ENCODE measurements around the gene CPN1.
"Not testable (repeated sequence)": the region's sequence is repeated elsewhere in the genome, so short reads cannot be mapped to it uniquely, and the experiment has no call there.

Gene CPN1

DNA sequence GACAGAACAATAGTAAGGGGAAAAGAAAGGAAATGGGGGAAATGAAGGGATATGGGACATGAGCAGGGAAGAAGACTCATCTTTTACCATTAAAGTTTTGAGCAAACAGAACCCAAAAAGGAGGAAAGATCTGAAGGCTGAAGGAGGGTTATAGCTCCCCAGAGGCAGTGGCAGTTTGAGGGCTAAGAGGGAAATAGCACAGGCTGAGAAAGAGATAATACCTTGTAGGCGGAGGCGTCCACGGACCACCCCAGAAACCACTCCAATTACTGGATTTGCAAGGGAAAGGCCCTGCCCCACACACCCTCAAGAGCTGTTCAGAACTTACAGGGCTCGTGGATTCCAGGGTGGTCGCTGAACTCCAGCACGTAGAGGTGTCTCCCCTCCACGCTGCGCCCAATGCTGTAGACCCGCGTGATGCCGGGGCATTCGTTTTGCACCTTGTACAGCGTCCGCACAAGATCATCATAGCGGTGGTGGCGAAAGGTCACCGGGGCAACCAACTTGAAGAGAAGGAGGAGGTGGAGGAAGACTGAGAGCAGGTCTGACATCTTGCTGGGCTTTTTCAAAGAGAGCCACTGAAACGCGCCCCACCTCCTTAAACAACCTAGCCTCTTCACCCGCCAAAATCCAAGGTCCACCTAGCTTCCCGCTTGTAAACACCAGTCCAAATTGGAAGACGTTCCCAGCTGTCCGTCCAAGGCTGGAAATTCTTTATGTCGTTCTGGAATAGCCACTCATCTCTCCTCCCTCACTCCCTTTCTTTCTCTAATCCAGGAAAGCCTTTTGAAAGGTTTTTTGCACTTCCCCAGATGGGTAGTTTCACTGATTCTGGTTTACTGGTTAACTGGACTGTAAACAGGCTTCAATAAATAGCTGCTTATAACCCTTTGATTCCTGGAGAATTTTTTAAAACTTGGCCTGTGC is at the start of gene CPN1:
TSS of gene CPN1 (minus strand) at position 795 of the 927 bp plus-strand sequence. CDS start at position 551, 244 bp downstream.
- DNase-seq (ENCODE audit: low read depth in 2 of 2) = no peak

DNA sequence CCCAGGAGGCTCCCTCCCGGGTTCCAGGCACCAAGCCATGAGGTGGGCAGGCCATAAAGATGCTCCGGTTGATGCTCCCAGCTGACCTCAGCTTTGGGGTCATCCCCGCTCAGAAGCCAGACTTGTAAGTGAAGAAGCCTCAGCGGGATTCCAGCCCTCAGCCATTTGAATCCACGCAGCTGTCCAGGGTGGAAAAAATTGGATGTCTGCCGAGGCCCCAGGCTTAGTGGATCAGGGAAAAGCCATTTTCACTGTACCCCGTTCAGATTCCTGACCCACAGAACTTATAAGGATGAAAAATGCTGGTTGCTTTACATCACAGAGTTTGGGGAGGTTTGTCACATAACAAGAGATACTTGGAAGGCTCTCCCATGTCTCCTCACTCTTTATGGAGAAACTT is 49.2 kb upstream of the CPN1 start:
- no peak for DNase-seq (ENCODE audit: low read depth in 2 of 2)

DNA sequence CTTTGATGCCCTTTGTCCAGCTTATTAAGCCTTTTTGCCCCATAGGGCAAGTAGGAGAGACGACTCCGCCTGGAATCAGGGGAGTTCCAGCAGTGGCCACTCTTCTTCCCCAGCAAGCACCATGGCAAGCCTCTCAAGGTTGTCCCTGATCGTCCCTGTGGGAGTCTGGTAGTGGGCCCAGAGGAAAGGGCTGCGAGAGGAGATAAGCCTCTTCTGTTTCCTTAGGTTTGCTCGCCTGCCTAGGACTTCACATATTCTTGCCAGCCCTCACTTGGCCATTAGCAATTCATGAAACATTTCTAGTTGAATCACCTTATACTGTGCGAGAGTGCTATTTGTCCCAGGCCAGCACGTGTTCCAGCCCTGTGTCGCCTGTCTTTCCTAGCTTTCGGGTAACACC is 47.8 kb upstream of the CPN1 start:
- no peak for DNase-seq (ENCODE audit: low read depth in 2 of 2)

DNA sequence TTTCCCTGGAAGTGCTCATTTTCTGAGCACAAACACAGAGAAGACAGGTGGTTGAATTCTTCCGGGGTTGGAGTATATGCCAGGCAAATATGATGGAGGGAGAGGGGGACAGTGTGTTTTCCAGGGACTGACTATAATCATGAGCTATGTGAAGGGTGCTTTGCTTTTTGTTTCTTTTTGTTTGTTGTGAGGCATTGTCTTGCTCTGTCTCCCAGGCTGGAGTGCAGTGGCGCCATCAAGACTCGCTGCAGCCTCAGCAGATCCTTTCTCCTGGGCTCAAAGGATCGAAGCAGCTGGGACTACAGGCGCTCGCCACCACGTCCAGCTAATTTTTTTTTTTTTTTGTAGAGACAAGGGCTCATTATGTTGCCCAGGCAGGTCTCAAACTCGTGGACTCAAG is 47.3 kb upstream of the CPN1 start:
- no peak for DNase-seq (ENCODE audit: low read depth in 2 of 2)

DNA sequence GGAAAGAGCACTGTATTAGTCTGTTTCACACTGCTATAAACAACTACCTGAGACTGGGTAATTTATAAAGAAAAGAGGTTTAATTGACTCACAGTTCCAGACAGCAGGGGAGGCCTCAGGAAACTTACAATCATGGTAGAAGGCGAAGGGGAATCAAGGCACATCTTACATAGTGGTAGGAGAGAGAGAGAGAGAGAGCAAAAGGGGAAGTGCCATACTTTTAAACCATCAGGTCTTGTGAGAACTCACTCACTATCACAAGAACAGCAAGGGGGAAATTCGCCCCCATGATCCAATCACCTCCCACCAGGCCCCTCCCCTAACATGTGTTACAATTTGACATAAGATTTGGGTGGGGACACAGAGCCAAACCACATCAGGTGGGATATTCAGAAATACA is 43.7 kb upstream of the CPN1 start:
- DNase-seq (ENCODE audit: low read depth in 2 of 2) = not testable (repeated sequence)

DNA sequence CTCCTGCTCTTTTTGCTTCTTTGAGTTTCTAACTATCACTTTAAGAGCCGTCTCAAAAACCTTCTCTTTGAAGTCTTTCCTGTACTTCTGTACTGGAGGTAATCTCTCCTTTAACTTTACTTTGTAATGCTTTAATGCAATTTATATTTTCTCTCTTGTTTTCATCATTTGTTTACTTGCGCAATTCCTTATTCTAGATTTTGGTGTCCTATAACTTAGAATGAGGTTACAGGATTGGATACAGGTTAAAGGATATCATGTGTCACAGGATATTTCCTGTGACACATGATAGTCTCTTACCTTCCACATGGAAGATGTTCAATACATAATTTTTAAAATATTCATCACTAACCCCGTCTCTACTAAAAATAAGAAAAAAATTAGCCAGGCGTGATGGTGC is 42.4 kb upstream of the CPN1 start:
- DNase-seq (ENCODE audit: low read depth in 2 of 2) = no peak

DNA sequence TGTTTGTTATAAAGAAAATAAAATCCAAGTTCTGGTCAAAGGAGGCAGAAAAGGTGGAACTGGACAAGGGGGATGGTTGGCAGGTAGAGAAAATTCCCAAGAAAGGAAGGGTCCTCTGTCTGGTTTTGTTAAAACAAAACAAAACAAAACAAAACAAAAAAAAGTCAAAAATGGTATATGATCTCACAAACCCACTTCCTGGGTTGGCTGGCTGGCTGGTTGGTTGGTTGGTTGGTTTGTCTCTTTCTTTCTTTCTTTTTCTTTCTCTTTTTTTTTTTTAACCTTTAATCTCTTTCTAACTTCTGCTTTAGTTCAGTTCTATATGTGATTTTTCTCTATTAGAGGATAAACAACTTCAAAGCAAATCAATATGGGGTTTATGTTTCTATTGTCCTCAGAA is 41.1 kb upstream of the CPN1 start:
- no peak for DNase-seq (ENCODE audit: low read depth in 2 of 2)

DNA sequence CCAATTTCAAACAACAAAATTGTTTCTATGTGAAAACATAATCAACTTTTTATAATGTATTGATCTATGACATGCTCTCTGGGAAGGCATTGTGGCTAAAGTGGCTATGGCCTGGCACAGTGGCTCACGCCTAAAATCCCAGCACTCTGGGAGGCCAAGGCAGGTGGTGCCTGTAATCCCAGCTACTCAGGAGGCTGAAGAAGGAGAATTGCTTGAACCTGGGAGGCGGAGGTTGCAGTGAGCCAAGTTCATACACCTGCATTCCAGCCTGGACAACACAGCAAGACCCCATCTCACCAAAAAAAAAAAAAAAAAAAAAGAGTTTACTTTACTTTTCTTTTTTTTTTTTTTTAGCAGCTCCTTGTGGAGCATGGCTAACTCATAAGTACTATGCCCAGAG is 38.9 kb upstream of the CPN1 start:
- no peak for DNase-seq (ENCODE audit: low read depth in 2 of 2)

DNA sequence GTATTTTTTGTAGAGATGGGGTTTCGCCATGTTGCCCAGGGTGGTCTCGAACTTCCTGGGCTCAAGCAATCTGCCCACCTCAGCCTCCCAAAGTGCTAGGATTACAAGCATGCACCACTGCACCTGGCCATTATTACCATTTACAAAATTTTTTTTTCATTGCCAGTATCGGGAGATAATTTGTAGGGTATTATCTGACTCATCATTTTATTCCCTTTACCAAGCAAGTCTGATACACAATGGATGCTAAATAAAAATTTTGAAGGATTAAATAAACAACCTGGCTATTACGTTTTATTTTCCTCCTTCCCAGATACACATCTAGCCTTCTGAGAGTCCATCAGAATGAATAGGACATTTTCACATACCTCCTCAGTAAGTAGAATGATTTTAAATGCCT is 38.1 kb upstream of the CPN1 start:
- DNase-seq (ENCODE audit: low read depth in 2 of 2) = no peak

DNA sequence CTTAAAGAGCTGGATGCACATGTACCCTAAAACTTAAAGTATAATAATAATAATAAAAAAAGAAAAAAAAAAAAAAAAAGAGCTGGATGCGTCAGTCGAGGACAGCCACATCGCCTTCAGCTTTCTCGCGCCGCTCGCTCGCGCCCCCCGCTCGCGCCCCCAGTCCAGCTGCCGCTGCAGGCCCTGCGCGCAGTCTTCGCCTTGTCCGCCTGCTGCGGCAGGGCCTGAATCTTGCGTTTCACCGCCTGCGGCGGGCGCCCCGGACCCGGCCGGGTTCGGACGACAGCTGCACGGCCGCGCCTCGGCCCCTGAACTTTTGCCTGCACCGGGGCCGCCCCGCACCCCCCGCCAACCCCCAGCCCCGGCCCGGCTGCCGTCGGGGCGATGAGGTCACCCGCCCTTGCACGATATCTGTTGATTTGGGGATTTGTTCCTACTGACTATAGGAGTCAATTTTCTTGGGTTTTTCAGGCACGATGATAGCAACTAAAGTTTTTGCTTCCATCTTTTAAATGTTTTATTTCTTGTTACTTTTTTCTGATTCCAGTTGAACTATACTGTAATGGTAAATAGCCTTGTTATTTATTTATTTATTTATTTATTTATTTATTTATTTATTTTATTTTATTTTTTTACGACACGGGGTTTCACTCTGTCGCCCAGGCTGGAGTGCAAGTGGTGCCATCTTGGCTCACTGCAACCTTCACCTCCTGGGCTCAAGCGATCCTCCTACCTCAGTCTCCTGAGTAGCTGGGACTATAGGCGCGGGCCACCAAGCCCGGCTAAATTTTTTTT is 33.5 kb upstream of the CPN1 start:
- no peak for DNase-seq (ENCODE audit: low read depth in 2 of 2)

DNA sequence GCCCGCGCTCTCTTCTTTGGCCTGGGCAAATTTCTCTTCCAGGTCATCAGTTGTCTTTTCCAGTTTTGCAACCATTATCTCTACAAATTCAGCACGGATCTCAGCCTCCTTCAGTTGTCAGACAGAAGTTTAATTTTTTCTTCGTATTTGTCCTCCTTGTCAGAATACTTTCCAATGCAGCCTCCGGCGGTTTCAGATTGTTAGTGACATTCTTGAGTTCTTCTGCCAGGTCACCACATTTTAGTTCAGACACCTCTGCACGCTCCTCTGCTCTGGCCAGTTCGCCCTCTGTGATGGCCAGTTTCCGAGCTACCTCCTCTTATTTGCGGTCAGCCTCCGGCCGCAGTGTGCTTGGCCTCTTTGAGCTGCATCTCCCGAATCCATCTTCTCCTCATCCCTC is 32.8 kb upstream of the CPN1 start:
- DNase-seq (ENCODE audit: low read depth in 2 of 2) = no peak

DNA sequence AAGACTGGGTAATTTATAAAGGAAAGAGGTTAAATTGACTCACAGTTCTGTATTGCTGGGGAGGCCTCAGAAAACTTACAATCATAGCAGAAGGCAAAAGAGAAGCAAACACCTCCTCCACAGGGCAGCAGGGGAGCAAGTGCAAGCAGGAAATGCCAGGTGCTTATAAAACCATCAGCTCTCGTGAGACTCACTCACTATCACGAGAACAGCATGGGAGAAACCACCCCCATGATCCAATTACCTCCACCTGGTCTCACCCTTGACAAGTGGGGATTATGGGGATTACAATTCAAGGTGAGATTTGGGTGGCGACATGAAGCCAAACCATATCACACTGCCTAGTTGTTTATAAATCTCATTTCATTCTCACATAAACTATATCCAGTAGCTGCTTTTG is 28.0 kb upstream of the CPN1 start:
- DNase-seq (ENCODE audit: low read depth in 2 of 2) = no peak

DNA sequence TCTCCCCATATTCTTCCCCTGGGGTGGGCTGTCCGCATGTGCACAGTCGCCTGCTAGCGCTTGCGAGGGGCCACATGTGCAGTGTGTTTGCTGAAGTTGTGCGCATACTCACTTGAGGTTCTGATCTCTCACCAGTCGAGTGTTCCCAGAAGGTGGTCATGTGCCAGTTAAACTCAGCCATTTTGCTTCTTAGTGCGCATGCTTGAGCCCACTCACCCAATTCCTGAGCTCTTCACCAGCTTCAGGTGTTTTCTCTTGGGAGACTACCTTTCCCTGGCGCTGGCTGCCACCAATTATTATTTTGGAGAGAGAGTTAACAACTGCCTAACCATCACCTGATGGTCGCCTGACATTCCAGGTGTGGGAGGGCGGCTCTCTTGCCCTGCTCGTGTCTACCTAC is 25.2 kb upstream of the CPN1 start:
- DNase-seq (ENCODE audit: low read depth in 2 of 2) = no peak

DNA sequence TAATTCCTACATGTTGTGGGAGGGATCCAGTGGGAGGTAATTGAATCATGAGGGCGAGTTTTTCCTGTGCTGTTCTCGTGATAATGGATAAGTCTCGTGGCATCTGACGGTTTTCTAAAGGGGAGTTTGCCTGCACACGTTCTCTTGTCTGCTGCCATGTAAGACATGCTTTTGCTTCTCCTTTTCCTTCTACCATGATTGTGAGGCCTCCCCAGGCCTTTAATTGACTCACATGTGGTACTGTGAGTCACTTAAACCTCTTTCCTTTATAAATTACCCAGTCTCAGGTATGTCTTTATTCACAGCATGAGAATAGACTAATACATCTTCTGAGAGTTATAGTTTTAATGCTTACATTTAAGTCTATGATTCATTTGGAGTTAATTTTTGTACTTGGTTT is 22.6 kb upstream of the CPN1 start:
- no peak for DNase-seq (ENCODE audit: low read depth in 2 of 2)

DNA sequence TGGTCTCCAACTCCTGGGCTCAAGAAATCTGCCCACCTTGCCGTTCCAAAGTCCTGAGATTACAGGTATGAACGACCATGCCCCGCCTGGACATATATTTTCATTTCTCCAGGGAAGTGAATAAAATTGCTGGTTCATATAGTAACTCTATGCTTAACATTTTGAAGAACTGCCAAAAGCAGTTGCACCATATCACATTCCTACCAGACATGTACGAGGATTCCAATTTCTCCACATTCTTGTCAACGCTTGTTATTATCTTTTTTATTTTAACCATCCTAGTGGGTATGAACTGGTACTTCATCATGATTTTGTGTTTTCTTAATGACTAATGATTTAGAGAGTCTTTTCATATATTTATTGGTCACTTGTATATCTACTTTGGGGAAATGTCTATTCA is 21.9 kb upstream of the CPN1 start:
- no peak for DNase-seq (ENCODE audit: low read depth in 2 of 2)

DNA sequence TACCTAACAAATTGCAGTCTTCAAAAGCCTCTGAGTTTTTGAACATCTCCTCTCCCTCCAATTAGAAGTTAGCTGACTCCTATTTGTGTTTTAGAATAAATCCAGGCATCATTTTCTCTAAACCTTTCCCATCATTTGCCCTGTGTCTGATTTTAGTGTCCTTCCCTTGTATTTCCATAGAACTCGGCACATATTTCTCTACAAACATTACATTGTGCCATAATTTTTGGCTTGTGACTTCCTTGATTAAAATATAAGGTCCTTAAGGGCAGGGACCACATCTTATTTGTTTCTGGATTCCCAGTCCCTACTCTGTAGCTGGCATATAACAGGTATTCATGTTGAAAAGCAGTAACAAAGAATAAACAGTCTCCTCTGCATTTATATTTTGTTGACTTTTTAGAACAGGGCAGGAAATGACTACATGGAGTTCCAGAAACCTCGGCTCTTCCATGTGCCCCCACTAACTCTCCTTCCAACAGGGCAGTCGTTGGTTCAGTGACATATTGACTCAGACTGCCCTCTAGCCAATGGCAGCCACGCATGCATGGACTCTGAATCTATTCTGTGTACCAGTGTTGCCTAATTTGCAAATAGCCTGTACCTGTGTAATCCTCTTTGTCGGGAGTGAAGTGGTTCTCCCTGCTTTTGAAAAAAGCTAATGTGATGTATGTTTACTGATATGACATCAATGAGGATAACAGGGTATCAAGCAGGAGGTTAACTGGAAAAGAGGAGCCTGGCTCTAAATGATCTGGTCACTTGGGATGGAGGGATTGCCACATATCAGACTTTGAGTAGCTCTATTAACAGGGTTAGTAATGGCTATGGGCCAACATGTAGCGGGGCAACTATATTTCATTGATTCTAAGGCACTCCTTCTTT is 19.8 kb upstream of the CPN1 start:
- DNase-seq (ENCODE audit: low read depth in 2 of 2) = no peak

DNA sequence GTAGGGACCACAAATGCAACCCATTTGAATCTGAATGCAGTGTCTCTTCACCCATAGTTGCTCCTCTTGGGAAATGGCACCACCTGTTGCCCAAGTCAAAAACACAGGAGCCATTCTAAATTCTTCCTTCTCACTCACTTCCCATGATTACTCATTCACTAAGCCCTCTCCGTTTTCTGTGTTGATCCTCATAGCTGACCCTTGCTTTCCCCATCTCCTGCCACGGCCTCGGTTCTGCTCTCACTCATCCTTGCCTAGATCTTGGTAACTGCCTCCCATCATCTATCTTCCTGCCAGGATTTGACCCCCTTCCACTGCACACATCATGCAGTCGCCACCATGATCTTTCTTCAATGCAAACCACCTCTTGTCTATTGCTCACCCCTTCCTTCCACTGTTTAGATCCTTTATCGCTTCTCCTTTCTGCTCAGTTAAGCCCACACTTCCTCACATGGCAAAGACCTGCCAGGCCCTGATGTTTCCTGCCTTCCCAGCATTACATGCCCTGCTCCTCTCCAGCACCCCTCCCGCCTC is 19.0 kb upstream of the CPN1 start:
- no peak for DNase-seq (ENCODE audit: low read depth in 2 of 2)

DNA sequence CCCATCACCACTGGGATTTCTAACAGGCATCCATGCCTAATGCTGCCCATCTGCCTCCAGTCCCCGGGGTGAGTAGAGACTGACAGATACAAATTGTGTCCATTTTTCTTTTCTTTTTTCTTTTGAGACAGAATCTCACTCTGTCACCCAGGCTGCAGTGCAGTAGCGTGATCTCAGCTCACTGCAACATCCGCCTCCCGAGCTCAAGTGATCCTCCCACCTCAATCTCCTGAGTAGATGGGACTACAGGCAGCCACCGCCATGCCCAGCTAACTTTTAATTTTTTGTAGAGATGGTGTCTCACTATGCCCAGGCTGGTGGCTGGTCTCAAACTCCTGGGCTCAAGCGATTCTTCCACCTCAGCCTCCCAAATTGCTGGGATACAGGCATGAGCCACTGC is 7.6 kb upstream of the CPN1 start:
- no peak for DNase-seq (ENCODE audit: low read depth in 2 of 2)

DNA sequence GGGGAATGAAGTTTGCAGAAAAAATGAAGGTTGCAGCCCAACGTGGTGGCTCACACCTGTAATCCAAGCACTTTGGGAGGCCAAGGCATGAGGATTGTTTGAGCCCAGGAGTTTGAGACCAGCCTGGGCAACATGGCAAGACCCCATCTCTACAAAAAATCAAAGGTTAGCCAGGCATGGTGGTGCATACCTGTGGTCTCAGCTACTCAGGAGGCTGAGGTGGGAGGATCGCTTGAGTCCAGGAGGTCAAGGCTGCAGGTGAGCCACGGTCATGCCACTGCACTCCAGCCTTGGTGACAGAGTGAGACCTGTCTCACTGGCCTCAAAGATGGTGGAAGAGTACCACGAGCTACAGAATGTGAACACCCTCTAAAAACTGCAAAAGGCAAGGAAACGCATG is 5.0 kb upstream of the CPN1 start:
- DNase-seq (ENCODE audit: low read depth in 2 of 2) = not testable (repeated sequence)

DNA sequence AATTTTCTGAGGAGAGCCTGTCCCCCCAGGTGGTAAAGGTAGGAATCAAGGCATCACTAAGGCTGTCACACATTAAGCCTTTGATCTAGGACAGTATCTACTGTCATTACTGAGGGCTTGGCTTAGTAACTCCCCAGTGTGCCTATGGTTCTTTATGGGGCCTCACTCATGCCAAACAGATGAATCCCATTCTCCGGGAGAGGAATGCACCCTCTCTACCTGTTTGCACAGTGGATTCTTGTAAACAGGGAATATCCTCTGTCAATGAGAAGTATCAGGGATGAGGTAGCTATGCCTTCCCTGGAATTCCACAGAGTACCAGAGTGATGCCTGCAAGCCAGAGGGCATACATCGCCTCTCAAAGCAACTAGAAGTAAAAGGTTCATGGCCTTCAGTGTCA is 3.9 kb upstream of the CPN1 start:
- DNase-seq (ENCODE audit: low read depth in 2 of 2) = no peak

DNA sequence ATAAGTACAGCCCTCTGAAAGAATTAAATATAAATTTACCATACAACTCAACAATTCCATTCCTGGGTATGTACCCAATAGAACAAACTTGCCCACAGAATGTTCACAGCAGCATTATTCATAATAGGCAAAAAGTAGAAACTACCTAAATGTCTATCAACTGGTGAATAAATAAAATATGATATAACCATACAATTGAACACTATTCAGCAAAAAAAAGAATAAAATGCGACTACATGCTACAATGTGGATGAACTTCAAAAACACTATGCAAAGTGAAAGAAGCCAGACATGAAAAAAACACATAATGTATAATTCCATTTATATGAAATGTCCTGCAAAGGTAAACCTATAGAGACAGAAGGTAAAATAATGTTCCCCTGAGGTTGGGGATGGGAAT is 2.0 kb upstream of the CPN1 start:
- DNase-seq (ENCODE audit: low read depth in 2 of 2) = no peak

DNA sequence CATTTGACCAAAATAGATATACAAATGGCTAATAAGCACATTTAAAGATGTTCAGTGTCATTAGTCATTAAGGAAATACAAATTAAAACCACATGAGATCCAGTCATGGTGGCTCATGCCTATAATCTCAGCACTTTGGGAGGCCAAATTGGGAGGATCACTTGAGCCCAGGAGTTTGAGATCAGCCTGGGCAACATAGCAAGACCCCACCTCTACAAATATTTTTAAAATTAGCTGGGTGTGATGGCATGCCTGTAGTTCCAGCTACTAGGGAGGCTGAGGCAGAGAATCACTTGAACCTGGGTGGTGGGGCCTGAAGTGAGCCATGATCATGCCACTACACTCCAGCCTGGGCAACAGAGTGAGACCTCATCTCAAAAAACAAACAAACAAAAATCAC is 607 bp upstream of the CPN1 start:
- DNase-seq (ENCODE audit: low read depth in 2 of 2) = not testable (repeated sequence)

Measured in stimulated activated CD8-positive, alpha-beta memory T cell treated with anti-CD3 and anti-CD28 coated beads, Interleukin-2, amount 100 ng/mL, for 48 hours (primary cell).